Uterus (tissue), 2 donors: ENCODE data around the gene SOHLH1.

ENCODE experiments used
- POLR2A ChIP-seq, 2 donors: fragments of 450-650 bp; IDR thresholded peaks; one replicate each; pipeline ENCODE4 v1.6.1; 2016; ENCODE audit warnings: antibody characterized with exemption in 2 of 2, mild to moderate bottlenecking in 1 of 2, moderate library complexity in 1 of 2
- TF ChIP-seq, protein P1 (sequence below), 4 experiments: fragments of 200-600 bp in 2 of 4; fragments of 450-650 bp in 2 of 4; sonication (generic) in 2 of 4; IDR thresholded peaks; one replicate each; pipeline ENCODE4 v1.5.1; 2016 to 2019; ENCODE audit warnings: antibody characterized with exemption in 4 of 4, mild to moderate bottlenecking in 2 of 4, moderate library complexity in 1 of 4

DNA sequence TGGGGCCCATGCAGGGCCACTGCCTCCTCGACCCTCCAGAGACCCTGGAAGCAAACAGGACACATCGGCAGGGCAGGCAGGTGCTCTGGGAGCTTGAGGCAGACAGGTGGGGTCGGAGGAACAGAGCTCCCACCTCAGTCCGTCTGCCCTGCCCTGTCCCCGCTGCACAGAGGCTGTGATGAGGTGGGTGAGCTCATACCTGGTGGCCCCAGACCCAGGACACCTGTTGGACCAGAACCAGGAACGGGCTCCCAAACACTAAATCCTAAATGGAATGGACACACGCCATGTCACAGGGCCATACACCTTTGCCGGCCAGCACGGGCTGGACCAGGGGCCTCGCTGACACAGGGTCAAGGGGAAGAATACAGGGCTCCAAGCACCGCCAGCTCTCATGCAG, 5.5 kb downstream of the SOHLH1 start:
- TF ChIP-seq, protein P1, sequence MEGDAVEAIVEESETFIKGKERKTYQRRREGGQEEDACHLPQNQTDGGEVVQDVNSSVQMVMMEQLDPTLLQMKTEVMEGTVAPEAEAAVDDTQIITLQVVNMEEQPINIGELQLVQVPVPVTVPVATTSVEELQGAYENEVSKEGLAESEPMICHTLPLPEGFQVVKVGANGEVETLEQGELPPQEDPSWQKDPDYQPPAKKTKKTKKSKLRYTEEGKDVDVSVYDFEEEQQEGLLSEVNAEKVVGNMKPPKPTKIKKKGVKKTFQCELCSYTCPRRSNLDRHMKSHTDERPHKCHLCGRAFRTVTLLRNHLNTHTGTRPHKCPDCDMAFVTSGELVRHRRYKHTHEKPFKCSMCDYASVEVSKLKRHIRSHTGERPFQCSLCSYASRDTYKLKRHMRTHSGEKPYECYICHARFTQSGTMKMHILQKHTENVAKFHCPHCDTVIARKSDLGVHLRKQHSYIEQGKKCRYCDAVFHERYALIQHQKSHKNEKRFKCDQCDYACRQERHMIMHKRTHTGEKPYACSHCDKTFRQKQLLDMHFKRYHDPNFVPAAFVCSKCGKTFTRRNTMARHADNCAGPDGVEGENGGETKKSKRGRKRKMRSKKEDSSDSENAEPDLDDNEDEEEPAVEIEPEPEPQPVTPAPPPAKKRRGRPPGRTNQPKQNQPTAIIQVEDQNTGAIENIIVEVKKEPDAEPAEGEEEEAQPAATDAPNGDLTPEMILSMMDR (IDR thresholded peaks at IDR 0.05) = no peak
- no peak for TF ChIP-seq POLR2A (IDR thresholded peaks at IDR 0.05)
